WTC11 (cell line): ENCODE measurements around the gene SORCS2. TPM values are rescaled to one million over a fixed set of nuclear protein-coding genes. Genes with fewer than 3 reads are reported as not detected.

ENCODE experiments used
- ATAC-seq: fragments of 200-7000 bp; cut with Tn5 transposase; 2 replicates; pipeline ENCODE4 v1.10.0; 2021; ENCODE audit warnings: mild to moderate bottlenecking, moderate library complexity
- CTCF ChIA-PET: fragments of 300-600 bp; sonication (Branson Sonifier 250); formaldehyde crosslinking; loops from one replicate; lab custom pipeline; 2021; ENCODE audit warnings: antibody characterized with exemption; lab: Charles Lee
- POLR2A ChIA-PET: fragments of 350-600 bp; sonication (Branson Sonifier 250); formaldehyde crosslinking; loops from one replicate; lab custom pipeline; 2021; ENCODE audit warnings: antibody characterized with exemption; lab: Charles Lee
- DNase-seq: peaks from one replicate; pipeline ENCODE4 v3.0.0; 2021; ENCODE audit warnings: low spot score
- H3K27ac Mint-ChIP-seq: 2 replicates; pipeline ENCODE4 v1.8.0; 2021; ENCODE audit warnings: mixed read lengths
- H3K27me3 Mint-ChIP-seq: 2 replicates; pipeline ENCODE4 v1.8.0; 2021; ENCODE audit warnings: low read depth, mild to moderate bottlenecking, moderate library complexity, mixed read lengths
- H3K36me3 Mint-ChIP-seq: 2 replicates; pipeline ENCODE4 v1.8.0; 2021; ENCODE audit warnings: mixed read lengths
- H3K4me1 Mint-ChIP-seq: 2 replicates; pipeline ENCODE4 v1.8.0; 2022; ENCODE audit warnings: mixed read lengths
- H3K4me3 Mint-ChIP-seq: 2 replicates; pipeline ENCODE4 v1.8.0; 2021; ENCODE audit warnings: mild to moderate bottlenecking, moderate library complexity, mixed read lengths
- H3K9me3 Mint-ChIP-seq: 2 replicates; pipeline ENCODE4 v1.8.0; 2021; ENCODE audit warnings: mixed read lengths
- FOXP1 ChIP-seq: sonication (generic); formaldehyde crosslinking; IDR thresholded peaks from 2 replicates; pipeline ENCODE4 v1.8.0; 2022; ENCODE audit warnings: missing genetic modification reagents, mild to moderate bottlenecking, moderate library complexity, borderline replicate concordance
- KAT7 ChIP-seq: sonication (generic); formaldehyde crosslinking; IDR thresholded peaks from 2 replicates; pipeline ENCODE4 v1.8.1; 2023; ENCODE audit warnings: missing genetic modification reagents, mild to moderate bottlenecking, borderline replicate concordance
- MAX ChIP-seq: sonication (generic); formaldehyde crosslinking; IDR thresholded peaks from 2 replicates; pipeline ENCODE4 v1.8.0; 2022; ENCODE audit warnings: mild to moderate bottlenecking, missing genetic modification reagents
- MYBL2 ChIP-seq: sonication (generic); formaldehyde crosslinking; IDR thresholded peaks from 2 replicates; pipeline ENCODE4 v1.8.1; 2023; ENCODE audit warnings: mild to moderate bottlenecking, moderate library complexity, missing genetic modification reagents
- NFATC4 ChIP-seq: fragments of 250-450 bp; sonication (Bioruptor Pico); IDR thresholded peaks from 2 replicates; pipeline ENCODE4 v1.9.0; 2021; ENCODE audit warnings: mild to moderate bottlenecking
- NFE2L1 ChIP-seq: sonication (generic); formaldehyde crosslinking; IDR thresholded peaks from 2 replicates; pipeline ENCODE4 v1.8.1; 2023; ENCODE audit warnings: missing genetic modification reagents
- OVOL2 ChIP-seq: fragments of 250-450 bp; sonication (Bioruptor Pico); IDR thresholded peaks from 2 replicates; pipeline ENCODE4 v1.9.0; 2021; ENCODE audit warnings: mild to moderate bottlenecking, borderline replicate concordance
- RORB ChIP-seq: fragments of 250-450 bp; sonication (Bioruptor Pico); IDR thresholded peaks from 2 replicates; pipeline ENCODE4 v1.9.0; 2021; ENCODE audit warnings: mild to moderate bottlenecking
- USF2 ChIP-seq: sonication (generic); formaldehyde crosslinking; IDR thresholded peaks from 2 replicates; pipeline ENCODE4 v1.8.1; 2023; ENCODE audit warnings: mild to moderate bottlenecking, missing genetic modification reagents, moderate library complexity
- ZBTB43 ChIP-seq: sonication (generic); formaldehyde crosslinking; IDR thresholded peaks from 2 replicates; pipeline ENCODE4 v1.8.1; 2023; ENCODE audit warnings: mild to moderate bottlenecking, missing genetic modification reagents
- total RNA-seq: library from RNA; stranded (reverse); gene quantifications from 3 replicates; pipeline ENCODE4 v1.2.3, GENCODE V29; 2021
- TF ChIP-seq, protein P1 (sequence below): sonication (generic); formaldehyde crosslinking; IDR thresholded peaks from 2 replicates; pipeline ENCODE4 v1.8.0; 2022; ENCODE audit warnings: mild to moderate bottlenecking, missing genetic modification reagents
- TF ChIP-seq, protein P2 (sequence below): sonication (generic); formaldehyde crosslinking; IDR thresholded peaks from 2 replicates; pipeline ENCODE4 v1.8.0; 2022; ENCODE audit warnings: missing genetic modification reagents
- TF ChIP-seq, protein P3 (sequence below): sonication (generic); formaldehyde crosslinking; IDR thresholded peaks from 2 replicates; pipeline ENCODE4 v1.8.0; 2023; ENCODE audit warnings: missing genetic modification reagents

The SORCS2 gene
- total RNA-seq, 1 experiment from 2014 or later: 6.6 TPM

DNA sequence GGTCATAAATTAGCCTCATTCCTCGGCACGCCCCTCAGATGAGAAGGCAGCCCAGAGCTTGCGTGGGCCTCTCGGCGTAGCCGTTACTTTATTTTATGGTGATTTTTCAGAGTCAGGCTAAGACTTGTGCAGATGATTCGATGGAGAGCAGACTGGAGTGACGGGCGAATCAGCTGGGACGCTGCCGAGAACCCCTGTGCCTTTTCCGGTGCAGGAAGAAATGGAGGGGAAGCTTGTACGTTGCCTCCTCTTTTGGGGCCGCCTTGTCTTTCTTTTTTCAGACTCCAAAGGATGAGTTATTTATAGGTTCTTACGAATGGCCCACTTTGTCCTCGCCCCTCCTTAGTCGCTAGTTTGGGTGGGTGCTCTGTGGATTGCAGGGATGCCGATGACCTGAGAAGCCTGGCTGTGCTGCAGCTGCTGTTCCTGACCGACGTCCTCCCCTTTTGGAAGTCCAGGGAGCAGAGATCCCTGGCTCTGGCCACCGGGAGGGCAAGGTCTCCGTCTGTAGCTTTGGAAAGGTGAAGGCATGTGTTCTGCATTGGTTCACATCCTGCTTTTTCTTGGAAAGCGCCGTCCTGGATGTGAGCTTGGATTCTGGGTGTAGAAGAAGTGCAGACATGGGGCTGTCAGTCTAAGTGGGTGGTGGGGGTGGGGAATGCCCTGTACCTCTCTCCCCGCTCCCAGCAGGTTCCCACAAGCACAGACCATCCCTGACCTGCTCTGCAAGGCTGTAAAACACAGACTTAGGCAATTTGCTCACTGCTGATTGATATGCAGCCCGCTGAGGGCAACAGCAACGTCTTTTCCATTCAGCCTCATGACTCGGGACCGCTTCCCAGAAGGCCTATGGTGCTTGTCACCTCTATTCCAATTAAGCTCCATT lies 9.3 kb downstream of the SORCS2 start:
- peaks cover 63% of the 10 kb centered on the region for H3K4me1 Mint-ChIP-seq
- peak overlapping the region; percentile 95 for H3K27ac Mint-ChIP-seq
- ChIA-PET CTCF (interaction anchor here (0.6 to 3.4 kb wide), 15 partner anchors 7 to 642 kb away, joined by 3 to 24 read pairs (median 4); partner anchors contain the start of gene SORCS2), POLR2A (no interaction called here)
- peaks cover 3% of the 10 kb centered on the region; the same call in 1 of the 2 replicates for H3K27me3 Mint-ChIP-seq
- H3K36me3 Mint-ChIP-seq: no peaks in the 10 kb centered on the region
- H3K9me3 Mint-ChIP-seq: 0 out of 2 replicates have a peak, but pooled peaks cover 5% of the 10 kb centered on the region
- ATAC-seq (peak; percentile 38), DNase-seq (no peak)
- peak overlapping the region; percentile 26; the same call in 1 of the 2 replicates for H3K4me3 Mint-ChIP-seq
- TF ChIP-seq ZBTB43 (CRISPR knock-in tag): no peak
- TF ChIP-seq MAX (CRISPR knock-in tag): 0 out of 2 replicates have a peak, but pooled peaks have one; percentile 27

- TF ChIP-seq RORB (CRISPR knock-in tag): no peak
- TF ChIP-seq, protein P1, sequence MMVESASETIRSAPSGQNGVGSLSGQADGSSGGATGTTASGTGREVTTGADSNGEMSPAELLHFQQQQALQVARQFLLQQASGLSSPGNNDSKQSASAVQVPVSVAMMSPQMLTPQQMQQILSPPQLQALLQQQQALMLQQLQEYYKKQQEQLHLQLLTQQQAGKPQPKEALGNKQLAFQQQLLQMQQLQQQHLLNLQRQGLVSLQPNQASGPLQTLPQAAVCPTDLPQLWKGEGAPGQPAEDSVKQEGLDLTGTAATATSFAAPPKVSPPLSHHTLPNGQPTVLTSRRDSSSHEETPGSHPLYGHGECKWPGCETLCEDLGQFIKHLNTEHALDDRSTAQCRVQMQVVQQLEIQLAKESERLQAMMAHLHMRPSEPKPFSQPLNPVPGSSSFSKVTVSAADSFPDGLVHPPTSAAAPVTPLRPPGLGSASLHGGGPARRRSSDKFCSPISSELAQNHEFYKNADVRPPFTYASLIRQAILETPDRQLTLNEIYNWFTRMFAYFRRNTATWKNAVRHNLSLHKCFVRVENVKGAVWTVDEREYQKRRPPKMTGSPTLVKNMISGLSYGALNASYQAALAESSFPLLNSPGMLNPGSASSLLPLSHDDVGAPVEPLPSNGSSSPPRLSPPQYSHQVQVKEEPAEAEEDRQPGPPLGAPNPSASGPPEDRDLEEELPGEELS (CRISPR knock-in tag): no peak
- TF ChIP-seq OVOL2 (CRISPR knock-in tag): no peak
- TF ChIP-seq MYBL2 (CRISPR knock-in tag): no peak
- no peak for TF ChIP-seq NFE2L1
- TF ChIP-seq KAT7 (CRISPR knock-in tag): no peak
- TF ChIP-seq NFATC4 (CRISPR knock-in tag): no peak
- TF ChIP-seq, protein P2, sequence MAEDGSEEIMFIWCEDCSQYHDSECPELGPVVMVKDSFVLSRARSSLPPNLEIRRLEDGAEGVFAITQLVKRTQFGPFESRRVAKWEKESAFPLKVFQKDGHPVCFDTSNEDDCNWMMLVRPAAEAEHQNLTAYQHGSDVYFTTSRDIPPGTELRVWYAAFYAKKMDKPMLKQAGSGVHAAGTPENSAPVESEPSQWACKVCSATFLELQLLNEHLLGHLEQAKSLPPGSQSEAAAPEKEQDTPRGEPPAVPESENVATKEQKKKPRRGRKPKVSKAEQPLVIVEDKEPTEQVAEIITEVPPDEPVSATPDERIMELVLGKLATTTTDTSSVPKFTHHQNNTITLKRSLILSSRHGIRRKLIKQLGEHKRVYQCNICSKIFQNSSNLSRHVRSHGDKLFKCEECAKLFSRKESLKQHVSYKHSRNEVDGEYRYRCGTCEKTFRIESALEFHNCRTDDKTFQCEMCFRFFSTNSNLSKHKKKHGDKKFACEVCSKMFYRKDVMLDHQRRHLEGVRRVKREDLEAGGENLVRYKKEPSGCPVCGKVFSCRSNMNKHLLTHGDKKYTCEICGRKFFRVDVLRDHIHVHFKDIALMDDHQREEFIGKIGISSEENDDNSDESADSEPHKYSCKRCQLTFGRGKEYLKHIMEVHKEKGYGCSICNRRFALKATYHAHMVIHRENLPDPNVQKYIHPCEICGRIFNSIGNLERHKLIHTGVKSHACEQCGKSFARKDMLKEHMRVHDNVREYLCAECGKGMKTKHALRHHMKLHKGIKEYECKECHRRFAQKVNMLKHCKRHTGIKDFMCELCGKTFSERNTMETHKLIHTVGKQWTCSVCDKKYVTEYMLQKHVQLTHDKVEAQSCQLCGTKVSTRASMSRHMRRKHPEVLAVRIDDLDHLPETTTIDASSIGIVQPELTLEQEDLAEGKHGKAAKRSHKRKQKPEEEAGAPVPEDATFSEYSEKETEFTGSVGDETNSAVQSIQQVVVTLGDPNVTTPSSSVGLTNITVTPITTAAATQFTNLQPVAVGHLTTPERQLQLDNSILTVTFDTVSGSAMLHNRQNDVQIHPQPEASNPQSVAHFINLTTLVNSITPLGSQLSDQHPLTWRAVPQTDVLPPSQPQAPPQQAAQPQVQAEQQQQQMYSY (CRISPR knock-in tag): no peak
- TF ChIP-seq, protein P3, sequence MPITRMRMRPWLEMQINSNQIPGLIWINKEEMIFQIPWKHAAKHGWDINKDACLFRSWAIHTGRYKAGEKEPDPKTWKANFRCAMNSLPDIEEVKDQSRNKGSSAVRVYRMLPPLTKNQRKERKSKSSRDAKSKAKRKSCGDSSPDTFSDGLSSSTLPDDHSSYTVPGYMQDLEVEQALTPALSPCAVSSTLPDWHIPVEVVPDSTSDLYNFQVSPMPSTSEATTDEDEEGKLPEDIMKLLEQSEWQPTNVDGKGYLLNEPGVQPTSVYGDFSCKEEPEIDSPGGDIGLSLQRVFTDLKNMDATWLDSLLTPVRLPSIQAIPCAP (CRISPR knock-in tag): no peak
- TF ChIP-seq FOXP1 (CRISPR knock-in tag): no peak
- no peak for TF ChIP-seq USF2 (CRISPR knock-in tag)
- peak overlapping the region; percentile 95 for H3K27ac Mint-ChIP-seq
- H3K4me3 Mint-ChIP-seq: no peak overlapping the region
- H3K27me3 Mint-ChIP-seq: peaks cover 3% of the 10 kb centered on the region; the same call in 1 of the 2 replicates
- ATAC-seq (no peak), DNase-seq (no peak)
- H3K4me1 Mint-ChIP-seq: peaks cover 63% of the 10 kb centered on the region
- POLR2A ChIA-PET: no interaction called here
- 0 out of 2 replicates have a peak, but pooled peaks cover 5% of the 10 kb centered on the region for H3K9me3 Mint-ChIP-seq
- H3K36me3 Mint-ChIP-seq: no peaks in the 10 kb centered on the region
- CTCF ChIA-PET: interaction anchor here (1.1 to 3.4 kb wide), 9 partner anchors 8 to 449 kb away, joined by 3 to 24 read pairs (median 5); partner anchors contain the start of gene SORCS2
Observed at GRCh38 chr4:7202411-7202810, 10.1 kb downstream of the SORCS2 start.
